Progenitor cell of endocrine pancreas (in vitro differentiated cells): Measurements from ENCODE around the gene CFP. TPM values are rescaled to one million over a fixed set of nuclear protein-coding genes. Genes with fewer than 3 reads are reported as not detected.
A peak's percentile ranks its signal among the peaks of the same experiment; 100 is the strongest.

ENCODE experiments used
- DNase-seq: peaks from one replicate; pipeline ENCODE4 v3.0.0; 2021; ENCODE audit warnings: low spot score; ENCODE audit not compliant: unreplicated experiment
- H3K27ac Mint-ChIP-seq: 2 replicates; pipeline ENCODE4 v1.8.0; 2021; ENCODE audit warnings: mild to moderate bottlenecking, moderate library complexity, mixed read lengths
- H3K27me3 Mint-ChIP-seq: 2 replicates; pipeline ENCODE4 v1.8.0; 2021; ENCODE audit warnings: mixed read lengths
- H3K36me3 Mint-ChIP-seq: 2 replicates; pipeline ENCODE4 v1.8.0; 2022; ENCODE audit warnings: mixed read lengths; ENCODE audit not compliant: insufficient read depth
- H3K4me1 Mint-ChIP-seq: 2 replicates; pipeline ENCODE4 v1.8.0; 2021; ENCODE audit warnings: low read depth, mixed read lengths
- H3K4me3 Mint-ChIP-seq: 2 replicates; pipeline ENCODE4 v1.8.0; 2021; ENCODE audit warnings: low read depth, mild to moderate bottlenecking, moderate library complexity, mixed read lengths
- H3K9me3 Mint-ChIP-seq: 2 replicates; pipeline ENCODE4 v1.8.0; 2021; ENCODE audit warnings: low read depth, mixed read lengths
- CTCF ChIP-seq: fragments of 200-600 bp; sonication (generic); IDR thresholded peaks from one replicate; pipeline ENCODE4 v1.5.0; 2021; ENCODE audit warnings: antibody characterized with exemption, mild to moderate bottlenecking; ENCODE audit not compliant: unreplicated experiment
- total RNA-seq: library from RNA; stranded (reverse); gene quantifications from 2 replicates; pipeline ENCODE4 v1.2.1, GENCODE V29; 2021

The CFP gene
- total RNA-seq, 1 donor from 2014 or later: 0.93 TPM

- Mint-ChIP-seq H3K27me3 (no peaks in the 10 kb centered on the region), H3K9me3 (peaks cover 11% of the 10 kb centered on the region), H3K4me1 (peaks cover 11% of the 10 kb centered on the region), H3K36me3 (peaks cover 5% of the 10 kb centered on the region), H3K4me3 (no peak overlapping the region), H3K27ac (no peak overlapping the region)
- DNase-seq: no peak
- no peak for TF ChIP-seq CTCF
These were observed 51.8 kb downstream of the CFP start for GRCh38 chrX:47577901-47578300.

DNA sequence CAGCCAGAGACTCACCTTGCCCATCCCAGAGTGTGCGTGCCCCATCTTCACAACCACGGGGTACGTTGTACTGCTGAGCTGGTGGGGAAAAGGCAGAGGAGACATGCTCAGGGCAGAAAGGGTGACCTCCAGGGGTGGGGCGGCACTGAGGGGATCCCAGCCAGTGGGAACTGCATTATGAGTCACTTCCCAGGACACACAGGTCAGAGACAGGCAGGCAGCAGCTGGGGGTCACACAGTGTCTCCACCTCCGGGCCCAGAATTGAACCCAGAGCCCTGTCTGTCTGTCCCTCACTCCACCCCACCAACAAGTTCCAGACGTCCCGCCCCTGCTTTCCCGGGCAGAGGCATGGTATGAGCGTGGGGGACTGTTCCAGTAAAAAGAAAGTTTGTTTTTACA is 52.3 kb downstream of the CFP start:
- Mint-ChIP-seq H3K27ac (no peak overlapping the region), H3K4me1 (peaks cover 11% of the 10 kb centered on the region), H3K36me3 (peaks cover 7% of the 10 kb centered on the region), H3K27me3 (no peaks in the 10 kb centered on the region), H3K9me3 (peaks cover 11% of the 10 kb centered on the region), H3K4me3 (no peak overlapping the region)
- no peak for TF ChIP-seq CTCF
- DNase-seq: no peak

GRCh38 chrX:47576021-47576898 is 53.5 kb downstream of the CFP start:
- no peak for DNase-seq
- Mint-ChIP-seq H3K4me3 (no peak overlapping the region), H3K27ac (no peak overlapping the region), H3K4me1 (peaks cover 9% of the 10 kb centered on the region), H3K36me3 (peaks cover 10% of the 10 kb centered on the region), H3K27me3 (no peaks in the 10 kb centered on the region), H3K9me3 (peaks cover 13% of the 10 kb centered on the region)
- no peak for TF ChIP-seq CTCF

DNA sequence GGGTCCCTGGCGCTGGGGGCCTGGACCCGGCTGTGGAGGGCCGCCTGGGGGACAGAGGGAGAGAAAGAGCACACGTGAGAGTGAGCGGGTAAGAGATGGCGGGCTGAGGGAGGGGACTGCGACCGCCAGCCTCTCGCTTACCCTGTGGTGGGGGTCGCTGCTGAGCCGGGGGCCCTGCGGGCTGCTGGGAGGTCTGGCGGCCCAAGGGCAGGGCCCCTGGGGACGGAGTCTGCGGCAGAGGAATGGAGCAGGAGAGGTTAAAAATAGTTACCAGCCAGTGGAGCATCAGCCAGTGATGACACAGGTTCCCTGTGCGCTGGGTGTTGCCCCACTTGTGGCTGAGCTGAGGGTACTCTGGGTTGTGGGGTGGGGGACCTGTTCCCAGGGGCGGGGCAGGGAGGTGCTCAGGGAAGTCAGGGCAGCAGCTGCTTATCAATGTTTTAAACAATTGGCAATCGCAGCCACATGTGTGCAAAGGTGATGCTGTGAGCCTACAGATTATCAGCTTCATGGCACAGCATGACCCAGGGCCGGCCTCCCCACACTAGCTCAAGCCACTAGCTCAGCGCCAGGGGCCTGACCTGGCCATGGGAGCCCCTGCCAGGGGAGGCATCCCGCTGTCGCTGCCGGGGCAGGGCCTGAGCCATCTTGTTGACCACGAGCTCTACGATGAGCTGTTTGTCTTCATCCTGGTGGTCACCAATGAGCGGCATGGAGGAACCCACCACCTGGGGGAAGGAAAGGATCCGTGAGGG is 55.0 kb downstream of the CFP start:
- Mint-ChIP-seq H3K27ac (peak overlapping the region; percentile 85), H3K4me1 (peaks cover 9% of the 10 kb centered on the region), H3K36me3 (peaks cover 16% of the 10 kb centered on the region), H3K9me3 (peaks cover 15% of the 10 kb centered on the region), H3K4me3 (peak overlapping the region; percentile 64), H3K27me3 (no peaks in the 10 kb centered on the region)
- TF ChIP-seq CTCF: no peak
- DNase-seq: no peak

DNA sequence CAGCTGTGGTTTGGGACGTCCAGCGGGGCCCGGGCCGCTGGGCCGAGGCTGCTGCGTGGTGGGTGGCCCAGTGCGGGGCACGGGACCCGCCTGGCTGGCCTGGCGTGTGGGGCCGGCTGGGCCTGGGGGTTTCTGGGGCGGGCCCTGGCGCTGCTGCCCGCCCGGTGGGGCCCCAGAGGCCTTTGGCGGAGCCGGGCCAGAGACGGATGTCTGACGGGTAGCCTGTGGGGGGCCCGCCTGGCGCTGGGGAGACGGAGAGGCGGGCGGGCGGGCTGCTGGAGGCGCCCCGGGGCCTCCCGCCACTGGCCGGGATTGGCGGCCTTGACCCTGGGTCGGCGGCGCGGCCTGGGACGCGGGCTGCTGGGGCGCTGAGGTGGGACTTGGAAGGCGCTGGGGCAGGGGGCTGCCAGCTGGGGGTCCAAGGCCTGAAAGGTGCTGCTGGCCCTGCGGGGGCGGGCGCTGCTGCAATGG is 55.6 kb downstream of the CFP start:
- Mint-ChIP-seq H3K27me3 (no peaks in the 10 kb centered on the region), H3K9me3 (peaks cover 15% of the 10 kb centered on the region), H3K27ac (no peak overlapping the region), H3K4me1 (peaks cover 9% of the 10 kb centered on the region), H3K36me3 (peaks cover 19% of the 10 kb centered on the region), H3K4me3 (peak overlapping the region; percentile 71)
- TF ChIP-seq CTCF: no peak
- no peak for DNase-seq
